Pancreas (tissue), 10 donors: Measurements from ENCODE around the gene PSMA3. TPM values are rescaled to one million over a fixed set of nuclear protein-coding genes. Genes with fewer than 3 reads are reported as not detected.
A peak's percentile ranks its signal among the peaks of the same experiment; 100 is the strongest.

Experiments
- ATAC-seq, 4 donors: fragments of 200-7000 bp; cut with Tn5 transposase; one replicate each; pipeline versions ENCODE4 v1.8.0 to v1.9.1; 2020; ENCODE audit warnings: mild to moderate bottlenecking in 4 of 4, moderate library complexity in 4 of 4
- DNase-seq, 6 donors: peaks; one replicate each; pipeline ENCODE4 v3.0.0-alpha.2; 2020
- FAIRE-seq: peaks from 2 replicates; lab custom pipeline; 2012; peaks lifted over from hg19 to GRCh38; lab: Jason Lieb, UNC
- H3K27ac ChIP-seq, 4 donors: fragments of 200-600 bp; sonication (generic); 1 replicate in 3 of 4; 2 replicates in 1 of 4; pipeline versions ENCODE4 v1.5.0 to v1.8.0; 2020
- H3K27me3 ChIP-seq, 4 donors: fragments of 200-600 bp; one replicate each; pipeline ENCODE4 v1.8.0; 2021
- H3K36me3 ChIP-seq, 3 donors: fragments of 200-600 bp; sonication (generic) in 1 of 3; one replicate each; pipeline versions ENCODE4 v1.5.0 to v1.8.0; 2020 to 2021
- H3K4me1 ChIP-seq, 3 donors: fragments of 200-600 bp; one replicate each; pipeline ENCODE4 v1.8.0; 2021
- H3K4me3 ChIP-seq, 4 donors: fragments of 200-600 bp; sonication (generic) in 2 of 4; one replicate each; pipeline versions ENCODE4 v1.5.0 to v1.8.0; 2020 to 2021
- H3K9me3 ChIP-seq, 4 donors: fragments of 200-600 bp; one replicate each; pipeline ENCODE4 v1.8.0; 2021
- WGBS, 2 donors: extraction: QIAGEN DNeasy Blood & Tissue Kit; methylation state at CpG; one replicate each; pipeline ENCODE4 v1.1.7; 2013; 5-methylcytosine and 5-hydroxymethylcytosine counted together
- intact Hi-C, 3 donors: fragments of 100-400 bp; cut with DNase I; formaldehyde crosslinking; loops; one replicate each; pipeline versions ENCODE4 v1.11.1 to v1.14.2; 2022
- polyA plus RNA-seq, 2 donors: library from polyadenylated mRNA; stranded (reverse); fragments of 200-250 nt; gene quantifications; one replicate each; pipeline ENCODE4 v1.2.3, GENCODE V29; 2013
- total RNA-seq, 6 donors: library from RNA; stranded (reverse); fragmentation: NEBNext Ultra II Directional in 4 of 6; extraction: Animal tissue kit (Norgen Biotek cat#: 25700) in 4 of 6; gene quantifications; one replicate each; pipeline versions ENCODE4 v1.2.1 to v1.2.4, GENCODE V29; 2021 to 2023
- TF ChIP-seq, protein P1 (sequence below), 4 donors: fragments of 200-600 bp; sonication (generic) in 3 of 4; IDR thresholded peaks; one replicate each; pipeline versions ENCODE4 v1.5.0 to v1.8.0; 2021; ENCODE audit warnings: antibody characterized with exemption in 4 of 4
- donor health status: healthy with polysubstance abuse.
- donor health status: DM: no; HTN: no; CAD: no; lungs with moderate emphysema.
- donor health status: DM: no; HTN: no; CAD: no.
- donor health status: control.
- donor health status: control.
- donor health status: Bipolar disorder and iron deficiency.
- donor health status: DM: yes; HTN: yes; CAD: no.
- donor health status: DM: no; HTN: no; CAD: no.
- donor health status: DM: no; HTN: no; CAD: no.
- donor health status: DM: yes; HTN: yes; CAD: no.

The PSMA3 gene
- total and polyA plus RNA-seq, 8 donors = 40.0 to 74.7 (median 62.6) TPM

DNA sequence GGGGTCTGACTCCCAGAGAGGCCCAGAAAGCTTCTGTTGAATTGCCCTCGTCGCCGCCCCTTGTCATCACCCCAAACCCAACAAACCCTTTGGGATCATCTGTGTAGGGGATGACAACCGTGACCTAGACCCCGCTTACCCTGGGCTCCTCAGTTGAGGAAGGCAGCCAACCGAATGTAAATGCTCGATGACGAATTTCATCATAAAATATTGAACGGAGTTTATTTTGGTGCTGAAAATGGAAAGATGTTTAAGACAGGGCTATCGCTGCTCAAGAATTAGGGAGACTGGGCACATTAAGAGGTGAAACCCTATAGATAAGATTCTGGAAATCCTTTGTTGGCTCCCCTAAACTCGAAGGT, 44.2 kb upstream of the PSMA3 start:
- intact Hi-C loops = no loop called here
- no peaks in the 10 kb centered on the region for H3K9me3 ChIP-seq
- ATAC-seq (peak in 2 of 4 donors; percentile 8 to 13), DNase-seq (no peak), FAIRE-seq (no peak)
- peak overlapping the region; percentile 75 to 91 (median 81) for H3K27ac ChIP-seq
- H3K36me3 ChIP-seq = no peaks in the 10 kb centered on the region
- WGBS, 2 donors = 0 to 1% methylated on average over 11 of the region's 11 CpGs
- peaks cover 6 to 10% (median 8%) of the 10 kb centered on the region in 3 donors for H3K4me1 ChIP-seq
- TF ChIP-seq, protein P1, sequence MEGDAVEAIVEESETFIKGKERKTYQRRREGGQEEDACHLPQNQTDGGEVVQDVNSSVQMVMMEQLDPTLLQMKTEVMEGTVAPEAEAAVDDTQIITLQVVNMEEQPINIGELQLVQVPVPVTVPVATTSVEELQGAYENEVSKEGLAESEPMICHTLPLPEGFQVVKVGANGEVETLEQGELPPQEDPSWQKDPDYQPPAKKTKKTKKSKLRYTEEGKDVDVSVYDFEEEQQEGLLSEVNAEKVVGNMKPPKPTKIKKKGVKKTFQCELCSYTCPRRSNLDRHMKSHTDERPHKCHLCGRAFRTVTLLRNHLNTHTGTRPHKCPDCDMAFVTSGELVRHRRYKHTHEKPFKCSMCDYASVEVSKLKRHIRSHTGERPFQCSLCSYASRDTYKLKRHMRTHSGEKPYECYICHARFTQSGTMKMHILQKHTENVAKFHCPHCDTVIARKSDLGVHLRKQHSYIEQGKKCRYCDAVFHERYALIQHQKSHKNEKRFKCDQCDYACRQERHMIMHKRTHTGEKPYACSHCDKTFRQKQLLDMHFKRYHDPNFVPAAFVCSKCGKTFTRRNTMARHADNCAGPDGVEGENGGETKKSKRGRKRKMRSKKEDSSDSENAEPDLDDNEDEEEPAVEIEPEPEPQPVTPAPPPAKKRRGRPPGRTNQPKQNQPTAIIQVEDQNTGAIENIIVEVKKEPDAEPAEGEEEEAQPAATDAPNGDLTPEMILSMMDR (IDR thresholded peaks at IDR 0.05) = no peak
- no peaks in the 10 kb centered on the region for H3K27me3 ChIP-seq
- H3K4me3 ChIP-seq = peak overlapping the region; percentile 47 to 92 (median 78)

DNA sequence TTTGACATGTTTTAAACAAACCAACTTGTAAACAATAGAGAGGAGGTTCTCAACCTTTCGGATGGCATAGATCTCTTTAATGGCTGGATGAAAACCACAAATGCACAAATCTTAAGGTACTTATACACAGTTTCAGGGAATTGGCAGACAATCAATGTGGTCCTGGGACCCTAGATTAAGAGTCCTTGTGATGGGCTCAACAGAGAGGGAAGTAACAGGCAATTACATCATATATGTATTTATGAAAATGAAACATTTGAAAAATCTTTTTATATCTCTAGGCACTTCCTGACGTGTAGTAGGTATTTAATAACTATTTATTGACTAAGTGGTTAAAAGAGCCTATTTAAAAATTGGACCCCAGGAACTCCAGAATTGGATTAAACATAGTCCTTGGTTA, 43.8 kb upstream of the PSMA3 start:
- 0 to 1% methylated on average over 2 of the region's 2 CpGs for WGBS, 2 donors
- H3K9me3 ChIP-seq = no peaks in the 10 kb centered on the region
- H3K27me3 ChIP-seq = no peaks in the 10 kb centered on the region
- no peak for ATAC-seq
- no peaks in the 10 kb centered on the region for H3K36me3 ChIP-seq
- FAIRE-seq = no peak
- peaks cover 6 to 10% (median 8%) of the 10 kb centered on the region in 3 donors for H3K4me1 ChIP-seq
- peak overlapping the region in 2 of 4 donors; percentile 84 to 91 for H3K27ac ChIP-seq
- DNase-seq = no peak
- TF ChIP-seq, protein P1 (IDR thresholded peaks at IDR 0.05) = no peak
- intact Hi-C loops = no loop called here
- peak overlapping the region; percentile 47 to 92 (median 78) for H3K4me3 ChIP-seq

DNA sequence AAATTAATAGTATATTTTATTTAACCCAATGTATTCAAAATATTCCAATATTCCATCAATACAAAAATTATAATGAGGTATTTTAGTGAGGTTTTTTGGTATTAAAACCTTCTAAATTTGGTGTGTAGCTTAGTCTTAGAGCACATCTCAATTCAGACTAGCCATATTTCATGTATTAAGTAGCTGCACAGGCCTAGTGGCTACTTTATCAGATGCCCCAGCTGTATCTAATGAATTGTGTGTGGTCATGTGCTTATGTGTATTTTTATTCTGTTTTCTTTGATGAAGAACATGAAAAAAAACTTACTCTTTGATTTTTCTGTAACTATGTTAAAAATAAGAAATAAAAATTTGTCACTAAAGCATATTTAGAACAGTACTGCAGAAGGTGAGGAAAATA, 31.5 kb upstream of the PSMA3 start:
- no peak for ATAC-seq
- no peaks in the 10 kb centered on the region for H3K27me3 ChIP-seq
- H3K27ac ChIP-seq = no peak overlapping the region
- DNase-seq = no peak
- no peak for FAIRE-seq
- H3K4me1 ChIP-seq = no peaks in the 10 kb centered on the region
- peaks cover 0 to 59% (median 3%) of the 10 kb centered on the region in 3 donors for H3K36me3 ChIP-seq
- no peaks in the 10 kb centered on the region for H3K9me3 ChIP-seq
- H3K4me3 ChIP-seq = no peak overlapping the region
- intact Hi-C loops = no loop called here
- TF ChIP-seq, protein P1 (IDR thresholded peaks at IDR 0.05) = no peak

DNA sequence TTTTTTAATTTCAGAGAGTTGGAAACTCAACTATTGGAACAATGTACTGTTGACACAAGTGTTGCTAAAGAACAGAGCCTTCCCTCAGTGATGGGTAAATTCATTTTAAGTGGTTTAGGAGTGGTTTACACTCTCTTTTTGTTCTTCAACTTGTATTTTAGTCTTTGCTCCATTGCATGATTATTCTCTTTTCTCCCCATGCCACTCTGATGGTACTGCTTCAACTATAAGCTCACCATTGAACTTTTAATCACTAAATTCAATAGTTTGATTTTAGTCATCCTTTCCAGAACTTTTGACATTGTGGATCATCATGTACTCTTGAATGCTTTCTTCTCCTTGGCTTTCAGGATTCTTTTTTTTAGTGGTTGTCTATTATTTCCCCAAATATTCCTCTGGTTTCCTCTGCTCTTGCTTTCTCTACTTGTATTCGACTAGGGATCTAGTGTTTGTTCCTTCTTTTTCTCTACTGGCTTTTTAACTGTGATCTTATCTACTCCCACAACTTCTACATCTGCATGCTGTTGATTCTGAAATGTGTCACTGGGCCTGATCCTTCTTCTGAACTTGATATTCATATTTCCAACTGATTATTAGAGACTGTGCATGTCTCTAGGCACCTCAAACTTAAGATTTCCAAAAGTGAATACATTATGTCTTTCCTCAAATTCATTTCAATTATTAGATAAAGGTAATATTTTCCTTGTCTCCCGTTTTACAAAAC, 29.3 kb upstream of the PSMA3 start:
- DNase-seq = no peak
- FAIRE-seq = no peak
- H3K4me1 ChIP-seq = no peaks in the 10 kb centered on the region
- no peak overlapping the region for H3K27ac ChIP-seq
- H3K9me3 ChIP-seq = no peaks in the 10 kb centered on the region
- no peak for ATAC-seq
- intact Hi-C loops = no loop called here
- TF ChIP-seq, protein P1 (IDR thresholded peaks at IDR 0.05) = no peak
- WGBS, 2 donors = 86 to 92% methylated on average over 2 of the region's 2 CpGs
- no peaks in the 10 kb centered on the region for H3K27me3 ChIP-seq
- H3K4me3 ChIP-seq = no peak overlapping the region
- peaks cover 0 to 43% (median 3%) of the 10 kb centered on the region in 3 donors for H3K36me3 ChIP-seq

DNA sequence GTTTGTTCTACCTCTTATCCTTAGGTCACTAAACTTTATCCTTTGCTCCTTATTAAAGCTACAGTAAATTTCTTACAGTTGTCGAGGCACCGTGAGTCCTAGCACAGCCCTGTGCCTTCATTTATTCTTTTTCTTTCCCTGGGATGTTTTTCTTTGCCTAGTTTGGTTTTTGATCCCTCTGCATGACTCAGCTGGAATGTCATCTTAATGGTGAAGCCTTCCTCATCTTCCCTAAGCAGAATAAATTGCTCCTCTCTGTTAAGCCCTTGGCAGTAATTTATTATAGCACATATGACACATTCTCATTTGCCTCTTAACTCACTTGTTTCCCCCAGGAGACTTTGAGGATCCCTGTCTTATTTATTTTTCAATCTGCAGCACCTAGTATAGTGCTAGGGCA, 28.1 kb upstream of the PSMA3 start:
- Histone ChIP-seq H3K4me3 (no peak overlapping the region), H3K36me3 (peaks cover 0 to 31% (median 3%) of the 10 kb centered on the region in 3 donors), H3K9me3 (no peaks in the 10 kb centered on the region), H3K27ac (no peak overlapping the region), H3K27me3 (no peaks in the 10 kb centered on the region), H3K4me1 (no peaks in the 10 kb centered on the region)
- WGBS, 2 donors = 94 to 95% methylated on average over 2 of the region's 2 CpGs
- intact Hi-C loops = no loop called here
- TF ChIP-seq, protein P1 (IDR thresholded peaks at IDR 0.05) = no peak
- FAIRE-seq (no peak), DNase-seq (no peak), ATAC-seq (no peak)
